NCI-H1930 (cell line): ENCODE data around the gene DPH5.

ENCODE experiments used
- DNase-seq, 2 experiments: peaks; one replicate each; lab custom pipeline; 2025; lab: John Stamatoyannopoulos, UW

Gene DPH5

DNA sequence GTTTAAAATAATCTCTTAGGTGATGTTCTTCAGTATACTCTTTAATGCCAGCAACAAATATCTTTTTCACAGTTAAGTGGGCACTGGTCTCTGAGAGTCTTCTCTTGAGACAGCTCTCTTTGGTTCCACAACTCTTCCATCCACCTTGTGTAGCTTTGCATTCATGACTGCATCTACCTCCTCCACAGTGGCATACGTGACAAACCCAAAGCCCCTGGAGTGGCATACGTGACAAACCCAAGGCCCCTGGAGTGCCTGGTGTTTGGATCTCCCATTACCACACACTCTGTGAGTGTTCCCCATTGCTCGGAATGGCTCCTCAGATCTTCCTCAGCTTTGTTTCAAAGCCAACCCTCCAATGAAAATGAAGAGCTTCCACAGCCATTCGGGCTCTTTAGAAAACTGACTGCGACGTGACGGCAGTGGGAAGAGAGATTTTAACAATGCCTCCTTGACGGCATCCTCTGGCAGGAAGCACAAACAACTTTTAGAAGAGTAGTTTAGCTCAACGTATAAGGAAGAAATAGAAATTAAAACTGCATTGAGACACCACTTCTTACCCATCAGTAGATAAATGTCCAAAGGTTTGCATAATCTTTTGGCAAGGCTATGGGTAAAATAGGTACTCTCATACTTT, 83.9 kb downstream of the DPH5 start:
- DNase-seq: no peak

DNA sequence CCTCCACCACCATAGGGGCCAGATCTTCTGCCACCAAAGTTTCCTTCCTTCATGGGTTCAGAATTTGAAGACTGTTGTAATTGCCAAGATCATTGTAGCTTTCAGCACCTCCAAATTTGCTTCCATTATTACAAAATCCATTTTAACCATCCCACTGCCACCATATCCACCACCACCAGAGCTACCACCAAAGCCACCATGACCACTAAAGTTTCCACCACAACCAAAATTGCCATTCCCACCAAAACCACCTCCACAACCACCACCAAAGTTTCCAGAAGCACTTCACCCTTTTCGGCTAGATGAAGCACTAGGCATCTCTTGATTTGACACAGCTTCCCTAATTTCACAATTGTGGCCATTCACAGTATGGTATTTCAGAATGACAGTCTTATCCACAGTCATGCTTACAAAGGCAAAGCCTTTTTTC, 84.5 kb downstream of the DPH5 start:
- no peak for DNase-seq
